Measurements from ENCODE around the gene SETBP1. TPM values are rescaled to one million over a fixed set of nuclear protein-coding genes. Genes with fewer than 3 reads are reported as not detected.

Gene SETBP1
- total RNA-seq, 4 donors from 2014 or later = 7.8 to 16.6 (median 11.7) TPM

- intact Hi-C loops (cut with DNase I; ENCODE audit: low total_unique reads) = no loop called here
- no peak for TF ChIP-seq CTCF (IDR thresholded peaks at IDR 0.05)
- TF ChIP-seq POLR2A (IDR thresholded peaks at IDR 0.05) = no peak
- no peak for DNase-seq (ENCODE audit: low spot score in 2 of 2)
- WGBS, 2 donors = 90% methylated on average over 6 of the region's 6 CpGs
- no peak overlapping the region for H3K4me3 ChIP-seq (ENCODE audit: low read depth, poor library complexity, severe bottlenecking)
Observed at GRCh38 chr18:44882163-44882868, 201.6 kb downstream of the SETBP1 start.

GRCh38 chr18:44883671-44884070 is 203.0 kb downstream of the SETBP1 start:
- H3K4me3 ChIP-seq (ENCODE audit: low read depth, poor library complexity, severe bottlenecking) = no peak overlapping the region
- intact Hi-C loops (cut with DNase I; ENCODE audit: low total_unique reads) = no loop called here
- WGBS, 2 donors = 90 to 95% methylated on average over 4 of the region's 4 CpGs
- DNase-seq (ENCODE audit: low spot score in 2 of 2) = no peak
- TF ChIP-seq CTCF (IDR thresholded peaks at IDR 0.05) = no peak
- no peak for TF ChIP-seq POLR2A (IDR thresholded peaks at IDR 0.05)

GRCh38 chr18:44884431-44884830 is 203.7 kb downstream of the SETBP1 start:
- no peak for TF ChIP-seq CTCF (IDR thresholded peaks at IDR 0.05)
- TF ChIP-seq POLR2A (IDR thresholded peaks at IDR 0.05) = no peak

GRCh38 chr18:44885507-44885906 is 204.8 kb downstream of the SETBP1 start:
- no peak for DNase-seq (ENCODE audit: low spot score in 2 of 2)
- no peak overlapping the region for H3K4me3 ChIP-seq (ENCODE audit: low read depth, poor library complexity, severe bottlenecking)
- WGBS, 2 donors = 82 to 85% methylated on average over 4 of the region's 4 CpGs
- TF ChIP-seq CTCF (IDR thresholded peaks at IDR 0.05) (no peak), POLR2A (IDR thresholded peaks at IDR 0.05) (no peak)
- intact Hi-C loops (cut with DNase I; ENCODE audit: low total_unique reads) = no loop called here

More at GRCh38 chr18:44884431-44884830, 203.7 kb downstream of the SETBP1 start:
- intact Hi-C loops (cut with DNase I; ENCODE audit: low total_unique reads) = no loop called here
- no peak for DNase-seq (ENCODE audit: low spot score in 2 of 2)
- H3K4me3 ChIP-seq (ENCODE audit: low read depth, poor library complexity, severe bottlenecking) = no peak overlapping the region

- no peak for DNase-seq (ENCODE audit: low spot score in 2 of 2)
- TF ChIP-seq CTCF (IDR thresholded peaks at IDR 0.05) = no peak
- no peak for TF ChIP-seq POLR2A (IDR thresholded peaks at IDR 0.05)
- H3K4me3 ChIP-seq (ENCODE audit: low read depth, poor library complexity, severe bottlenecking) = no peak overlapping the region
- intact Hi-C loops (cut with DNase I; ENCODE audit: low total_unique reads) = no loop called here
Observed at GRCh38 chr18:44887227-44887631, 206.5 kb downstream of the SETBP1 start.

- 39 to 48% methylated on average over 1 of the region's 1 CpG for WGBS, 2 donors
- no peak for DNase-seq (ENCODE audit: low spot score in 2 of 2)
- intact Hi-C loops (cut with DNase I; ENCODE audit: low total_unique reads) = no loop called here
- no peak overlapping the region for H3K4me3 ChIP-seq (ENCODE audit: low read depth, poor library complexity, severe bottlenecking)
- TF ChIP-seq POLR2A (IDR thresholded peaks at IDR 0.05) (no peak), CTCF (IDR thresholded peaks at IDR 0.05) (no peak)
Observed at GRCh38 chr18:44889111-44889510, 208.4 kb downstream of the SETBP1 start.

Data from lower leg skin (tissue), 4 donors.